HG03469 (cell line): ENCODE data around the gene GLIS1.

Experiments used
- ATAC-seq: cut with Tn5 transposase; IDR thresholded peaks from one replicate; pipeline ENCODE4 v1.9.1; 2021; ENCODE audit warnings: mild to moderate bottlenecking, moderate library complexity, moderate number of reproducible peaks; ENCODE audit not compliant: unreplicated experiment

GLIS1 gene

DNA sequence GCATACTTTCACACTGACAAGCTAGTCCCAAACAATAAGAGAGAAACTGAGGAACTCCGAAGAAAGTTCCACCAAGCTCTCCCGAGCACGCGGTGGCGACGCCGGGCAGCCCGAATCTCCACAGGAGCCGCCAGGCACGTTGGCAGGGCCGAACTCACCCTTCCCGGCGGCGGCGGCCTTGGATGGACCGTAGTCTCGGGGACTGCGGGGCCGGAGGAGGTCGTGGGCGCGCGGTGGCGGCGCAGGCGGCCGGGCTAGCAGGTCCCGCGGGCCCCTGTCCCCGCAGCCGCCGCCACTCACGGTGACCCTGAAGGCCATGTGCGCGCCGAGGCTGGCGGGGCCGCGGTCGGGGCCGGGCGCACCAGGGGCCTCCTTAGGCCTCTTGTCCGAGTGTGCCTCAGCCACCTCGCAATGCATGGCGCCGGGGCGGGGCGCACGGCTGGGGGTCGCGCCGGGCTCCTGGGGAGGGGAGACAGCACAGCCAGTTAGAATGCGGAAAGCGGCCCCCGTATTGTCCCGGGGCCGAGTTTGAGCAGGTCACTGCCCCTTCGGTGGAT lies 1.2 kb downstream of the GLIS1 start:
- ATAC-seq = no peak

GRCh38 chr1:53736290-53736689 lies 2.7 kb downstream of the GLIS1 start:
- no peak for ATAC-seq

GRCh38 chr1:53735681-53736080 lies 3.3 kb downstream of the GLIS1 start:
- ATAC-seq = no peak

GRCh38 chr1:53735261-53735660 lies 3.7 kb downstream of the GLIS1 start:
- no peak for ATAC-seq

- ATAC-seq = no peak
Measured at GRCh38 chr1:53734650-53735211, 4.2 kb downstream of the GLIS1 start.

GRCh38 chr1:53733975-53734649 lies 4.9 kb downstream of the GLIS1 start:
- ATAC-seq = no peak

DNA sequence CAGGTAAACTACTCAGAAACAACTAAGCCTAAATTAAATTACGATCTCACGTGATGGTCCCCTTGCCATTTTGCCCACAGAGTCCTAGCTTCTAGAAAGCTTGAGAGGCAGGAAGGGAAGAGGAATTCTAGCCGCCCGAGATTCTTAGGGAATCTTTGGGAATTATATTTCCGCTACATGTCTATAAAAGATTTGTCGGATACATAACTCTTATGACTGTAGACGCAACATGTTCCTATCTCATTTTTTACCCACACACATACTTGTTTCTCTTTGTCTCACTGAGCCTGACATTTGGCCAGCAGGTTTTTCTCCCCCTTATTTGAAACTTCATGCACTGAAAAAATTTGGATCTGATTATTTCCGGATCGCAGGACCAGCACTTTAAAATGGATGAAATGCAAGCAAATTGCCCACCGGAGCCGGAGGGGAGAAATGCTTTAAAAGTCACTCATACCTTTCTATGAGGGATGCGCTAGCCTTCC lies 5.5 kb downstream of the GLIS1 start:
- ATAC-seq = no peak

DNA sequence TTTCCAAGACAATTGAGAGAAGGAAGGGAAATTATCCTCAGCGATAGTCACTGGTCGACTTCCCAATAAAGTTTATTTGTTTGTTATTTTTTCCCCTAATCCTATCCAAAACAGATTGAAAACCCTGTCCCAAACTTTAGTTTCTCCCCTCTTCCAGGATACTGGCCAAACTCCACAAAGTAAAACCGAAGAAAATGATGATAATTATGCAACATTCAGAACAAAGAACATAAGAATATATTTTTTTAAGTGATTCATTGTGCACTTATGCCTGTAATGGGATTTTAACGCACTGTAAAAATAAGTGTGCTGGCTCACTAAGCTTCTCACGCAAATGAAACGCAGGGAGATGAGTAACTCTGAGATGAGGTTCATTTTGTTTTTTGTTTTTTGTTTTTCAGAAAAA lies 6.0 kb downstream of the GLIS1 start:
- ATAC-seq = no peak

DNA sequence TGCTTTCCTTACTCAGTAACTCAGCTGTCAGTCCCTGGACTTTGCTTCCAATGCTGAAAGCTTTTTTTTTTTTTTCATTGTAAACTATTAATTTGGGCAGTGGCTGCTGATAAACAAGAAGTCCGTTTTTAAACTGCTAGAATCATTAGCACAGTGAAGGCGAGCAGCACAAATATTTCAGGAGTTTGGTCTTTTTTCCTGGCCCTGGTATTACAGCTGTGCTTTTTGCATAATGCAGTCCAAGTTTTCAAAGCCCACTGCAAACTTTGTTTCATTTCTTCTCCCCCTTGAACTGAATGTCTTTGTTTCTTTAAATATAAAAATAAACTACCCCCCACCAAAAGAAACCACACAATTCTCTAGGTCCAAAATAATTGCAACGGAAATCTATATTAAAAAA lies 6.6 kb downstream of the GLIS1 start:
- no peak for ATAC-seq

DNA sequence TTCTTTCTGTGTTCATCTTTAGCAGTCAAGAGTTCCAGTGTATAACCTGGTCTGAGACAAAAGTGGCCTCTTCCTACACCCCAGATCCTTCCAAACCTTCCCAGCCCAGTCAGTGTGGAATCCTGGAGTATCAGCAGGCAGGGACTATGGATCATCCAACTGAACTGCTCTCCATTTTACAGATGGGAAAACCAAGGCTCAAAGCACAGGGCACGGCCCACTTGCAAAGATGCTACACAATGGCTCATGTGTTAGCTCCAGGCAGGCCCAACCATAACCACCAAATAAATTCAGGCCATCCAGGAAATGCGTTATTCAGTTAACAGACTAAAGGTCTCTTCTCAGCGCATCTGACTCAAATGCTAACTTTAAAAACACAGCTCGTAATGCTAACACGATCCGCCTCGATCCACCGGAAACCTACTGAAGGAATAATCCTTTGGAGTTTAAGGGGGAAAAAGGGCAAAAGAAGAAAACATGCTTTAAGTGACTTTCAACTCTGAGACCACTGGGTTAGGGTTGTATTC lies 7.1 kb downstream of the GLIS1 start:
- ATAC-seq = no peak

DNA sequence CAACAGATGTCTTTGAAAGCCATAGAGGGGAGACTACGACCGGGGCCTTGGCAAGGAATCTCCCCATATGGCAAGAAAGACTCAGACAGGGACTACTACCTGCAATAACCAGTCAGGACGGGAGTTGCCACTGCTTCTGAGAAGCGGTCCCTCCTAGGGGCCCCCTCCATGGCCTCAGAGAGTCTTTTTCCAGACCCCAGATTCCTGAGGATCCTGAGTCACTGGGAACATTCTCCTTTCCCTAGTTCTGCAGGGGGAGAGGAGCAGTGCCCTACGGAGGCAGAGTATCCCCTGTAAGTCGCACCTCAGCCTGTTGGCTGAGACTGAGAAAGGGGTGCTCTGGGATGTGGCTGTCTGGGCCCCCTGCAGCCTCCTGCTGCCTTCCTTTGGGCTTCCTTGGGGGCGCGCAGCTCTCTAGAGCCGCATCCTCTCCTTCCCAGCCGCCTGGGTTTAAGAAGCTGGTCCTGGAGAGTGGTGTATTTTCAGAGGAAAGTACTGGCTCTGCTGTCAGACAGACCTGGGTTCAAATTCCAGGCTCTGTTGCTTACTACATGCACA lies 7.8 kb downstream of the GLIS1 start:
- ATAC-seq = no peak

DNA sequence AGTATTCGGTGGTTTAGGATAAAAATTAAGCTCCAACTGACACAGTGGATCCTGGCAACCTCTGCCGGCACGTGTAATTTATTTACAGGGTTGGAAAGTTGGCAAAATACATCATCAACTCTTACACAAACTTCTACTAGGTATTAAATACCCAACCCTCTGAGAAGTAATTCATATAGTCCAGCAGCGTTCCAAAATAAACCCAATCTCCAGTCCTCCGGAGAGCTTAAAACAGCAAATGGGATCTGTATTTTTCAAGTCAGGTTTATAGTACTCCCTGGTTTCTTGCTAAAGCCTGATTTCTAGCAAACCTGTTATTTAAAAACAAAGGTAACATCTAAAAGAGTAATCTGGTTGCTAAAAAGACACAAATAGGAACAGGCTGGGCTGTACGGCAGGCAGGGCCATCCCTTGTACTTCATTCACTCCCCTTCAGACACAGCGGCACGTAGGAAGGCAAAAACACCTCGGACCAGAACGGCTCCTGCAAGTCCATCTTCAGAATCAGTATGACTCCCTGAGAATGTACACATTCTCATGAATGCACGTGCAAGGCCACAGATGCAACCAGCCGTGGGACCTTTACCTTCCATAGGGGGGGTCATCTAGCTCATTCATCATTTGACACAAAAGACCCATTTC lies 8.6 kb downstream of the GLIS1 start:
- no peak for ATAC-seq

DNA sequence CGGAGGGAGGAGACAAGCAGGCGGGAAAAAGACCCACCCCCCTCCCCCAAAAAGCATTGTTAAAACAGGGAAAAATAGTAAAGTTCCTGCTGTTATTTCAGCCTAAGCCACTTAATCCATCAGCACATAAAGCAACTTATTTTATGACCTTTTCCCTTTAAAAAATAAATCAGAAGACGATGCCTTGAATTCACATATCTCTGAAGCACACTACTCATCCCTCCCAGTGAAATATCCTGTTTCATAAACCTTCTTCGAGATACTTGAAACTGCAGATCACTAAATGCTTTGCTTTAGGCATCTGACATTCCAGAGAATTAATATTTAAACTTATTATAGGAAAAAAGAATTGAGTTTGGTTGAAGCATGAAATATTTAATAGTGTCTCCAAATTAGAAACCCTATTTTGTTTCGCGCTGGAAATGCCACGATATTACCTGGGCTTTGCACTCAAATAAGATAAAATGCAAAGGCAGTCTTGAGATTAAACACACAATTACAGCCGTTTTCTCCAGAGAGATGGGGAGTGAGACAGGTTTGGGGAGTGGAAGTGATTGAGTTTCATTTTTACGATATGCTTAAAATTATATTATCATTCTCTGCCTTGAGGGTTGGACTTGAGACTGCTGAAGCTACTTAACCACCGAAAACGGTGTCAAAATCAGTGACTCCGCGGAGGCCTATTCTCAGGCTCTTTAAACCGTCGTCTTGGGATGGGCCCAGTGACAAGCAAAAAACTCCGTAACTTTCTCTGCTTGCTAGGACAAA lies 9.3 kb downstream of the GLIS1 start:
- ATAC-seq = no peak

GRCh38 chr1:53728702-53729455 lies 10.1 kb downstream of the GLIS1 start:
- ATAC-seq = no peak

DNA sequence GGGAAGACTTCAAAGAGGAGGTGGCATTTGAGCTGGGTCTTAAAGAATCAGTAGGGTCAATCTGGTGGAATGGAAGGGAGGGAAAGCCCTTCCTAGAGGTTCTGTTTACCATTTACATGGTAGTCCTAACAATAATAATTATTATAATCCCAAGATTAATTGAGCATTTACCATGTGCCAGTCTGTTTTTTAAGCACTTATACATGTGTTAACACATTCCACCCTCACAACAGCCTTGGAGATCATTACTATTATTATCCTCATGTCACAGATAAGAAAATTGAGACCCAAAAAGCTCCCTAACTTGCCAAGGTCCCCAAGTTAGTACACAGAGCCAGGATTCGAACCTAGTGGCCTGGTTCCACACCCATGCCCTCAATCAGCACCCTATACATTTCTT lies 10.8 kb downstream of the GLIS1 start:
- no peak for ATAC-seq

GRCh38 chr1:53727461-53728092 lies 11.4 kb downstream of the GLIS1 start:
- no peak for ATAC-seq

GRCh38 chr1:53726009-53726600 lies 12.9 kb downstream of the GLIS1 start:
- ATAC-seq = no peak

GRCh38 chr1:53725238-53725689 lies 13.7 kb downstream of the GLIS1 start:
- no peak for ATAC-seq

DNA sequence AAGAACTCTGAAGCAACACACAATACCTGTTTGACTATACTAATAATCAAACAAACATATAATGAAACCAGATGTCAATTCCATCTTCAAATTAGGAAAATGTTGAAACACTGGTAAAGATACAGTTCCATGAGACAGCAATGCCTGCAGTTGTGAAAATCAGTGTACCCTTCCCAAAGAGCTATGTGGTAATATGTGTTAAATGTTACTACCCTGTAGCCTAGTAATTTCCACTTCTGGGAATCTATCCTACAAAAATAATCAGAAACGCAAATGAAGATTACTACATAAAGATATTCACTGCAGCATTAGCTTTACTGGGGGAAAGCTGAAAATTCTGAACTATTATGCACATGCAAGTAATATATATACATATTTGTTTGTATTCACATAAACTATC lies 16.9 kb downstream of the GLIS1 start:
- ATAC-seq = no peak
